Caco-2 (cell line): ENCODE results near the gene PPIP5K1. TPM values are rescaled to one million over a fixed set of nuclear protein-coding genes. Genes with fewer than 3 reads are reported as not detected.

Experiments used
- BruUV-seq: library from RNA; stranded (reverse); fragments of 400-500 nt; replicated peaks from 2 replicates; lab custom pipeline; 2021; lab: Mats Ljungman, UMichigan
- CTCF ChIA-PET: fragments of 300-600 bp; sonication (Branson Sonifier 250); formaldehyde crosslinking; loops from one replicate; lab custom pipeline; 2022; ENCODE audit warnings: antibody characterized with exemption; lab: Charles Lee
- POLR2A ChIA-PET: fragments of 300-600 bp; sonication (Branson Sonifier 250); formaldehyde crosslinking; loops from one replicate; lab custom pipeline; 2022; ENCODE audit warnings: antibody characterized with exemption; lab: Charles Lee
- DNase-seq, 2 experiments: peaks; one replicate each; pipeline versions ENCODE4 v3.0.0 to v3.0.0-alpha.2; 2020 to 2022
- H3K27me3 ChIP-seq: replicated peaks from 2 replicates; pipeline ENCODE4 v1.6.0; 2011; ENCODE audit warnings: low read length; ENCODE audit not compliant: control insufficient read depth, insufficient read depth
- H3K36me3 ChIP-seq: 2 replicates; pipeline ENCODE4 v1.5.1; 2011; ENCODE audit warnings: low read length; ENCODE audit not compliant: control insufficient read depth, insufficient read depth
- H3K4me1 ChIP-seq: fragments of 250-450 bp; sonication (Bioruptor Pico); 2 replicates; pipeline ENCODE4 v1.5.1; 2020; ENCODE audit warnings: mild to moderate bottlenecking
- H3K4me3 ChIP-seq: 2 replicates; pipeline ENCODE4 v1.5.1; 2011; ENCODE audit warnings: low read depth, mild to moderate bottlenecking, control low read depth, low read length
- H3K9me3 ChIP-seq: fragments of 250-450 bp; sonication (Bioruptor Pico); 2 replicates; pipeline ENCODE4 v1.5.1; 2020; ENCODE audit warnings: mild to moderate bottlenecking, moderate library complexity
- H3K27ac Mint-ChIP-seq: one replicate; pipeline ENCODE4 v1.8.0; 2022; ENCODE audit warnings: mixed read lengths; ENCODE audit not compliant: unreplicated experiment
- H3K27me3 Mint-ChIP-seq: one replicate; pipeline ENCODE4 v1.8.0; 2022; ENCODE audit warnings: mixed read lengths; ENCODE audit not compliant: insufficient read depth, unreplicated experiment
- H3K36me3 Mint-ChIP-seq: one replicate; pipeline ENCODE4 v1.8.0; 2022; ENCODE audit warnings: mild to moderate bottlenecking, mixed read lengths; ENCODE audit not compliant: insufficient read depth, unreplicated experiment
- H3K4me1 Mint-ChIP-seq: one replicate; pipeline ENCODE4 v1.8.0; 2022; ENCODE audit warnings: low read depth, mixed read lengths; ENCODE audit not compliant: unreplicated experiment
- H3K4me3 Mint-ChIP-seq: one replicate; pipeline ENCODE4 v1.8.0; 2022; ENCODE audit warnings: mild to moderate bottlenecking, moderate library complexity, mixed read lengths; ENCODE audit not compliant: unreplicated experiment
- H3K9me3 Mint-ChIP-seq: one replicate; pipeline ENCODE4 v1.8.0; 2022; ENCODE audit warnings: mixed read lengths; ENCODE audit not compliant: unreplicated experiment
- CTCF ChIP-seq, 2 experiments: fragments of 200-600 bp in 1 of 2; IDR thresholded peaks; 1 replicate in 1 of 2; 2 replicates in 1 of 2; pipeline versions ENCODE4 v1.5.1 to v1.8.0; 2011 to 2022; ENCODE audit warnings: antibody characterized with exemption in 1 of 2, control low read depth in 1 of 2, inconsistent platforms in 1 of 2, low read depth in 1 of 2, low read length in 1 of 2, mild to moderate bottlenecking in 1 of 2, moderate library complexity in 1 of 2; ENCODE audit not compliant: insufficient read depth in 1 of 2, severe bottlenecking in 1 of 2, unreplicated experiment in 1 of 2
- intact Hi-C: fragments of 100-400 bp; cut with micrococcal nuclease; formaldehyde crosslinking; loops from one replicate; pipeline ENCODE4 v1.10.0; 2022; ENCODE audit not compliant: unreplicated experiment
- total RNA-seq: library from RNA; stranded (reverse); gene quantifications from 2 replicates; pipeline ENCODE4 v1.2.3, GENCODE V29; 2022

PPIP5K1 gene
- total RNA-seq, 1 experiment from 2014 or later: 36.3 TPM

- intact Hi-C loops: no loop called here
- Histone ChIP-seq H3K36me3 (no peaks in the 10 kb centered on the region), H3K9me3 (no peaks in the 10 kb centered on the region), H3K4me3 (no peak overlapping the region), H3K4me1 (no peaks in the 10 kb centered on the region), H3K27me3 (no peaks in the 10 kb centered on the region)
- BruUV-seq: no TSS peak
- TF ChIP-seq CTCF (IDR thresholded peaks at IDR 0.05; ENCODE audit: insufficient read depth in 1 of 2, low read depth in 1 of 2, low read length in 1 of 2, severe bottlenecking in 1 of 2, unreplicated experiment in 1 of 2): no peak
- Mint-ChIP-seq H3K36me3 (peaks cover 5% of the 10 kb centered on the region), H3K4me3 (no peak overlapping the region), H3K9me3 (no peaks in the 10 kb centered on the region), H3K27ac (no peak overlapping the region), H3K4me1 (no peaks in the 10 kb centered on the region), H3K27me3 (no peaks in the 10 kb centered on the region)
- DNase-seq: no peak
- ChIA-PET CTCF (no interaction called here), POLR2A (no interaction called here)
These were observed 58.9 kb downstream of the PPIP5K1 start for GRCh38 chr15:43531018-43531670.

GRCh38 chr15:43529587-43530345 lies 60.2 kb downstream of the PPIP5K1 start:
- H3K36me3 ChIP-seq: no peaks in the 10 kb centered on the region
- H3K9me3 ChIP-seq: no peaks in the 10 kb centered on the region
- Mint-ChIP-seq H3K4me3 (no peak overlapping the region), H3K27ac (no peak overlapping the region), H3K9me3 (no peaks in the 10 kb centered on the region), H3K36me3 (peaks cover 5% of the 10 kb centered on the region), H3K27me3 (peaks cover 3% of the 10 kb centered on the region), H3K4me1 (no peaks in the 10 kb centered on the region)
- intact Hi-C loops: no loop called here
- ChIA-PET CTCF (no interaction called here), POLR2A (no interaction called here)
- no peaks in the 10 kb centered on the region for H3K27me3 ChIP-seq
- no peak overlapping the region for H3K4me3 ChIP-seq
- TF ChIP-seq CTCF (IDR thresholded peaks at IDR 0.05; ENCODE audit: insufficient read depth in 1 of 2, low read depth in 1 of 2, low read length in 1 of 2, severe bottlenecking in 1 of 2, unreplicated experiment in 1 of 2): no peak
- DNase-seq: no peak
- no peaks in the 10 kb centered on the region for H3K4me1 ChIP-seq
- no TSS peak for BruUV-seq

GRCh38 chr15:43529141-43529540 lies 60.9 kb downstream of the PPIP5K1 start:
- no peak for TF ChIP-seq CTCF (IDR thresholded peaks at IDR 0.05; ENCODE audit: insufficient read depth in 1 of 2, low read depth in 1 of 2, low read length in 1 of 2, severe bottlenecking in 1 of 2, unreplicated experiment in 1 of 2)
- no peaks in the 10 kb centered on the region for H3K4me1 Mint-ChIP-seq
- no peak overlapping the region for H3K4me3 Mint-ChIP-seq
- H3K9me3 ChIP-seq: no peaks in the 10 kb centered on the region
- POLR2A ChIA-PET: no interaction called here
- H3K36me3 ChIP-seq: no peaks in the 10 kb centered on the region
- no peaks in the 10 kb centered on the region for H3K27me3 ChIP-seq
- H3K4me3 ChIP-seq: no peak overlapping the region
- no peaks in the 10 kb centered on the region for H3K9me3 Mint-ChIP-seq
- peaks cover 5% of the 10 kb centered on the region for H3K36me3 Mint-ChIP-seq
- CTCF ChIA-PET: no interaction called here
- H3K4me1 ChIP-seq: no peaks in the 10 kb centered on the region
- peaks cover 3% of the 10 kb centered on the region for H3K27me3 Mint-ChIP-seq
- DNase-seq: no peak
- BruUV-seq: no TSS peak
- H3K27ac Mint-ChIP-seq: no peak overlapping the region
- intact Hi-C loops: no loop called here
